Esophagus muscularis mucosa (tissue), 4 donors: ENCODE results near the gene ZMYND12.

Source experiments
- CTCF ChIP-seq, 3 experiments: fragments of 200-600 bp in 2 of 3; fragments of 450-650 bp in 1 of 3; sonication (generic) in 2 of 3; IDR thresholded peaks; one replicate each; pipeline ENCODE4 v1.5.1; 2017 to 2019; ENCODE audit warnings: antibody characterized with exemption in 3 of 3, mild to moderate bottlenecking in 2 of 3, moderate library complexity in 1 of 3
- EP300 ChIP-seq: sonication (generic); formaldehyde crosslinking; IDR thresholded peaks from one replicate; pipeline ENCODE4 v1.6.1; 2017; ENCODE audit warnings: antibody characterized with exemption
- POLR2AphosphoS5 ChIP-seq, 2 donors: sonication (generic); formaldehyde crosslinking; IDR thresholded peaks; one replicate each; pipeline ENCODE4 v1.6.1; 2017; ENCODE audit warnings: antibody characterized with exemption in 2 of 2

GRCh38 chr1:42453386-42453785, 2.4 kb downstream of the ZMYND12 start:
- TF ChIP-seq CTCF (IDR thresholded peaks at IDR 0.05) (no peak), EP300 (no peak), POLR2AphosphoS5 (IDR thresholded peaks at IDR 0.05) (no peak)
